GM12865 (cell line): Measurements from ENCODE around the gene BMP10.
A peak's percentile ranks its signal among the peaks of the same experiment; 100 is the strongest.

Experiments used
- DNase-seq: peaks from one replicate; pipeline ENCODE4 v3.0.0; 2010; ENCODE audit warnings: low read depth
- H3K4me3 ChIP-seq: 2 replicates; pipeline ENCODE4 v1.5.1; 2011; ENCODE audit warnings: mild to moderate bottlenecking, low read depth, low read length, control low read depth
- CTCF ChIP-seq: IDR thresholded peaks from 2 replicates; pipeline ENCODE4 v1.5.1; 2011; ENCODE audit warnings: low read length, control low read depth, low read depth, inconsistent platforms; ENCODE audit not compliant: insufficient read depth; ENCODE audit errors: missing control alignments

BMP10 gene

DNA sequence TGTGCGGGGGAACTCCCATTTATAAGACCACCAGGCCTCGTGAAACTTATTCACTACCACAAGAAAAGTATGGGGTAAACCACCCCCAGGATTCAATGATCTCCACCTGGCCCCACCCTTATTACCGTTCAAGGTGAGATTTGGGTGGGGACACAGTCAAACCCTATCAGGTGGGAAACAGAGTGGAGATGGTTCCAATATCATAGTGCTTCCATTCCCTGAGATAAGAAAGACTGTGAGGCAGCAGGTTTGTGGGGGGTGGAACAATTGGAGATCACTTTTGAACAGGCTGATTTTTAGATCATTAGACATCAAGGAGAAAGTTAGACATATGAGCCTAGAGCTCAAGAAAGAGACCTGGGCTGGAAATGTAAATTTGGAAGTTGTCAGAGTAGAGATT, 42.2 kb upstream of the BMP10 start:
- no peak for TF ChIP-seq CTCF
- no peak for DNase-seq
- H3K4me3 ChIP-seq, result no peak overlapping the region

- DNase-seq, result no peak
- no peak overlapping the region for H3K4me3 ChIP-seq
- no peak for TF ChIP-seq CTCF
Measured at GRCh38 chr2:68912732-68913131, 41.5 kb upstream of the BMP10 start.

DNA sequence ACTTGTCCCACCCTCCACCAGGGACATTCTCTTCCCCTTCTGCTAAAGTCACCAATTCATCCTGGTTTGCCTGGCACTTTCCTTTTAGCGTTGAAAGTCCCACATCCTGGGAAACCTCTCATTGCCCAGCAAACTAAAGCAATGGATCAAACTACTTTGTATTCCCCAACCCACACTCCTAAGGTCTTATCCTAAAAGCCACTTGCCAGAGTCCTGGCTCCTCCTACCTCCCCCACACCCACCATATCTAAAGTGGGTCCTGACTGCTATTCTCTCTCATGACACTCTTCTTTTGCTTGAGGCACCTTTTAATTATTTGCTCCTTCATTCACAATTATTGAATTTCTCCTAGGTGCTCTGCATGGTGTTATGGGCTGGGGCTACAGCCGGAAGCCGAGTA, 40.9 kb upstream of the BMP10 start:
- no peak overlapping the region for H3K4me3 ChIP-seq

GRCh38 chr2:68911709-68912108, 40.5 kb upstream of the BMP10 start:
- no peak for TF ChIP-seq CTCF
- no peak overlapping the region for H3K4me3 ChIP-seq

More for the DNA sequence above, 40.9 kb upstream of the BMP10 start:
- no peak for DNase-seq
- no peak for TF ChIP-seq CTCF

DNA sequence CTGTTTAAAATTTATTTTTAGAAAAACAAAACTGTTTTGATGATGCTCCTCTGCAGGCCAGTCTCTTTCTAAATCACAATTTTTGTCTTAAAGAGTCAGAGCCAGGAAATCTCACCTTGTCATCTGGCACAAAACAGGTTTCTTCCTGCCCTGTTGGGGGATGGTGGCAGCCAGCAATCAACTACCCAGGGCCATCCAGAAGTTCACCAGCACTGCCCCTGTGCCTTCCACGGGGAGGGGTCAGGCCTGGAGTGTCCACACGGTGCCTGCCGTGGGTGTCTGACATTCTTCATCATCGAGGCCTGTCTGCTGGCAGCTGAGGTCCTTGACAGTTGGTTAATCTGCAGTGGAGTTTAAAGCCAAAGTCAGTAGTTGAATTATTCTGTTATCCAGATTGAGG, 40.0 kb upstream of the BMP10 start:
- no peak for DNase-seq
- TF ChIP-seq CTCF, result no peak
- no peak overlapping the region for H3K4me3 ChIP-seq

More at GRCh38 chr2:68911709-68912108, 40.5 kb upstream of the BMP10 start:
- DNase-seq, result no peak

DNA sequence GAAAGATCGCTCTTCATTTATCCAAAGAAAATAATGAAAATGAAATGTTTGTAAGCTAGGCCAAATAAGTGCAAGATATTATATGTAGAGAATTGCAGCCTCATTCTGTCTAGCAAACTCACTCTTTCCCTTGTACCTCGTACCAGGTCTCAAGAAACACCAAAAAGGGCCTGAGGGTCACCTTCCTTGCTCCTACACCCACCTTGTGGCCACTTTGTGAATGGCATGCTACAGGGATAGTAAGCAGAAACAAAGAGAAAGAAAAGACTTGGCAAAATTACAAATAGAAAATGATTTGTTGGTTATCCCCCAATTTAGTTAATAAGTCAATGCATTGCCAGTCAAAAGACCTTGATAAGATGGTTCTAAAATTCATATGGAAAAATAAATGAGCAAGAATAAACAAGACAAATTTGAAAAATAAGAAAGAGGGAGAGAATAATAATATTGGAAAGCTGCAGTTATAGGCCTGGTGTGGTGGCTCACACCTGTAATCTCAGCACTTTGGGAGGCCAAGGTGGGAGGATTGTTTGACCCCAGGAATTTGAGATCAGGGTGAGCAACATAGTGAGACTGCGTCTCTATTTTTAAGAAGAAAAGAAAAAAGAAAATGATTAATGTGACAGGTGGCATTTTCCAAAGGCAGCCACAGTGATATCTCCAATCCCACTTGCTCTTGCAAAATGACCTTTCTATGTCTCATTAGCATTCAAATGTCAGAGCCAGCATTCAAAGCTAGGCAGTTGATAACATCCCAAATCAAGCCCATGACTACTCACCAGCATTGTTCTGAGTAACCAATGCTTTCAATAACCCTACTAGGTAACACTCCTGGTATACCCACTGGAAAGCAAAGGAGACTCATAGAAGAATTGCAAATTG, 38.8 kb upstream of the BMP10 start:
- H3K4me3 ChIP-seq, result no peak overlapping the region
- peak; percentile 87 for TF ChIP-seq CTCF
- DNase-seq, result peak; percentile 89
